Measurements from ENCODE around the gene DPH6.
"Not testable (repeated sequence)": the region's sequence is repeated elsewhere in the genome, so short reads cannot be mapped to it uniquely, and the experiment has no call there.

Gene DPH6

DNA sequence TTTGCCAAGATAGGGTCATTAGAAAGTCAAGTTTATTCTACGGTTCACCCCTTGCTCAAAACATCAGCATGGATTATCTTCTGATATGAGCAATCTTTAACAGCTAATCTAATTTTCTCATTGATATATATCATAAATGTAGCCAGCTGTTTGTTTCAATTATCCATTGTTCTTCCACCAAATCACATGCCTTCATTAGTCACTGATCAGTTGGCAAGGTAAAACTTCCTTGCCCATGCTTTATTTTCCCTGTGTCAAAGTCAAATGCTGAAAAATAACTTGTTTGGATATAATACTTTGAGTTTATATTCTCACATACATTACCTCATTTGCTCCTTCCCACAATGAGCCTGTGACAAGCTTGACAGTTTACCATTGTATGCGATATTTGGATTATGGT lies 60.6 kb downstream of the DPH6 start:
- DNase-seq (ENCODE audit: low read depth) = no peak

DNA sequence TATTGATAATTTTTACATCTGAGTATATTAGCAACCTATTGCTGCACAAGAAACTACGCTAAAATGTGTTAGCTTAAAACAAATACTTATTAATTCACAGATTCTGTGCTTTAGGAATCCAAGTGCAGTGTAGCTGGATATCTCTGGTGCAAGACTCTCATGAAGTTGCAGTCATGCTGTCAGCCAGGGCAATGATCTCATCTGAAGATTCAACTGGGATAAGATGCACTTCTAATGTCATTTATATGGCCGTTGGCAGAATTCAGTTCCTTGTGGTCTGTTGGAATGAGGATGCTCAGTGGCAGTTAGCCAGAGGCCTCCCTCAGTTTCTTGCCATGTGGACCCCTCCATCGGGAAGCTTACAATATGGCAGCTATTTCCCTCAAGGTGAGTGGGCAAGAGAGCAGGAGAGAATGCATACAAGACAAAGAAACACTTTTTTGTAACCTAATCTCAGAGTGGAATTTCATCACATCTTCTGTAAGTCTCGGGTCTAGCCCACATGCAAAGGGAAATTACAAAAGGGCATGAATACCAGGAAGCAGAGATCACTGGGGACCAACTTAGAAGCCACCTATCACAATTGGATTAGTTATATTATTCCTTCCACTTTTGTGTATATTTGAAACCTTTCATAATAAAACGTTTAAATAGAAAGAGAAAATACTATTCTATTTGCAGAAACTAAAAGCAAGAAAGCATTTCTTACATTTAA lies 61.6 kb downstream of the DPH6 start:
- DNase-seq (ENCODE audit: low read depth) = peak; percentile 41

DNA sequence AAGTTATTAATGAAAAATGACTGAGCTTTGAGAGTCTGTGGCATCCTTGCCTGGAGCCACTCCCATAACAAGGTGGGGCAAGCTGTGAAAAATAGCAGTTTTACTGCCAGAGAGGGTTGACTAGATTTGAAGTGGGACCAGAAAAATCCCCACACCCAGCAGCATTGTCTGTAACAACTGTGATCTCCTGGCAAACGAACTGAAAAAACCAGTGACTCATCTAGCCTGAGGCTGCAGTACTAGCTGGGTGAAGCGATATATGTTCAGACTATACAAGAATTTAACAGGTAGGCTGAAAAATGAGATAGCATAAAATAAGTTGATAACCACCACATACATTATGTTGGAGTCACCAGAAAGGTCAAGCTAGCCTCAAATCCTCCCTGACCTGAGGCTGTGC lies 64.0 kb downstream of the DPH6 start:
- peak; percentile 86 for DNase-seq (ENCODE audit: low read depth)

DNA sequence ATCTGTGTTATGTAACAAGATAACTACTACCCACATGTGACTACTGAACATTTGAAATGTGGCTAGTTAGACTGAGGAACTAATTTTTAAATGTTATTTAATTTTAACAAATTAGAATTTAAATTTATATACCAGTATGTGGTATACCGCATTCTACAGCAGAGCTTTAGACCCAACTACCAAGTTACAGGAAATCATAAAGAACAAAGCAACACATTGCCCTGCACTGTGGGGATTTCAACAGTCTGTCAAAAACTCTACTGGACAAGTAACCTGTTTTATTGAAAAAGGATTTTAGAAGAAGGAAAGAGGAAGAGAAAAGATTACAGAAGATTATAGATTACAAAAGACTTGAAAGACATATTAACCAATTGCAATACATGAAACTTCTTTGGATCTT lies 64.9 kb downstream of the DPH6 start:
- DNase-seq (ENCODE audit: low read depth) = no peak

DNA sequence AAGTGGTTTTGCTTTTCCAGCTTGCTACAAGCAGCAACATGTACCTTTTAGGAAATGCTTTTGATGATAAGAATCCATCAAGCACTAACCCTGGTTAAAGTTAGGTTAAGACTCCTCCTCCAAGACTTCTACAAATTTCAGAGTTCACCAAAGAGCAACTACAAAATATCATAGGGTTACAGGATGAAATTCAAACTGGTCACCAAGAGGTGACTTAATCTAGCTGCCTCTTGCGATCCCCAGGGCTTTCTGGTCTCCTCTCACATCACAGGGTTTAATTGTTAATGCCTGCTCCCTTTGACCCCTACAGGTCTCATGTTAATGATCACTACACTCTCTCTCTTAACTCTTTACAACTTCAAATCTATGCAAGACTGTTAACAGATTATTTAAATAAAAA lies 66.5 kb downstream of the DPH6 start:
- DNase-seq (ENCODE audit: low read depth) = no peak

DNA sequence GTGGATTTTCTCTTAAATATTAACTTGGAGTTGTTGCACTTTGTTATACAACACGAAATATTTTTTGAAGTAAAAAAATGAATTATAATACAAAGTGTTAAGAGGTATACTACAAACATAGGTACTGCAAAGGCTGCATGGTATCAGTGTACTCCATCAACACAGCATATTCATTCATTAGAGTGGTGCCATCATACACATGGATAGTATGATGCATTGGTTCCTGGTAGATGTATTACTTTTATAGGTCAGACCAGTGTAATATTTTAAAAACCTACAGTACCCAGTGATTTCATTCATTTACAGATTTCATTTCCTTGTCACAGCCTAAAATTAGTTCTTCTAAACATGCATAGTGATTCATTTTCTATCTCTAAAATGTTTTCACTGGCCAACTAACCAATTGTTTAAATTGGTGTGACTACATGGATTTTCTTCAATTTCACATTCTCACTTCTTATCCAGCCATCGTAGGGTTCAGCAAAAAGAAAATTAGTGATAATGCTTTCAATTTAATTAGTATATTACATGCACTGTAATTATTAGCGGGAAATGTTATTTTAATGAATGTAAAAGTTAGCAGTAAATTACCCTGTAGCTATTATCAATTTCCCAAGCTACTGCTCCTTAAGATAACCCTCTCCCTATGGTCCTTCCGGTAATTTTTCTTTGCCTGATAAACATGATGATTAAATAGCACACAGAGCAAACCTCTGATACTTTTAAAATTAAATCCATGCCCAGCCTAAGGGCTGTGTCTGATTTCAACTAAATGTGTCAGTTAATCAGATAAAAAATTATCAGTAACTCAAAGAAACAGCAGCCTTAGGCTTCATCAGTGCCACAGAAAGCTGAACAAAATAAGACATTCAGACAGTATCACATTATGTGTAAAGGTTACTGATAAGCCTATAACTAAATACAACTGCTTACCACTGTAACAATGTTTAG lies 68.4 kb downstream of the DPH6 start:
- no peak for DNase-seq (ENCODE audit: low read depth)

DNA sequence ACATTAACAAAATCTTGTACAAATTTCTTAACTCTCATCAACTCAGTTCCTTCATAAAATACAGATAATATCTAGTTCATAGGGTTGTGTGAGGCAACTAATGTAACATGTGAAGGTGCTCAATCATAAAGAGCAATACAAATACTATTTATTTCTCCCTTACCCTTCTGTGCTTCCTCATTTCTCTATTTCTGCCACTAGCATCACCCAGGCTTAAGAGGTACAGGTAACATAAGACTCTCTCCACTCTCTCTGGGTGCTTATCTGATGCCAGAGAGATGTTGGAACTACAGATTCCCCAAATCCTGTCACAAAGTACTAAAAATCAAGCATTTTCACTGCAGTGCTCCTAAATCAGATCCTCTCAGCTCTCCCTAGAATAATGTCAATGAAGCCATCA lies 74.9 kb downstream of the DPH6 start:
- no peak for DNase-seq (ENCODE audit: low read depth)

DNA sequence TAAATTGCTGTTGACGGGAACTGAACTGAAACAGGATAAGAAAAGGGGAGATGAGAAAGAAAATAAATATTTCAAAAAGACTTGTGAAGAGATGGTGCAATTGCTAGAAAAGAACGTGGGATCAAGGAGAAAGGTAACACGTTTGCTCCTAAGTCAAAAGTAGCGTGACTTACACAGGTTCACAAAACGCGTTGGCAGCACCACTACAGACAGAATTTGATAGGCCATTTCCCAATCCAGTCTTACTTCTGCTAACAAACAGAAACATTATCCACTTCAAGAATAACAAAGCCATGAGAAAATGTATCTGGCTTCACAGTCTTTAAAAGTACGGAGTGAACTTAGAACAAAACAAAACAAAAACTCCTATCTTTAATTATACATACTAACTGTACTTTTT lies 75.5 kb downstream of the DPH6 start:
- no peak for DNase-seq (ENCODE audit: low read depth)

DNA sequence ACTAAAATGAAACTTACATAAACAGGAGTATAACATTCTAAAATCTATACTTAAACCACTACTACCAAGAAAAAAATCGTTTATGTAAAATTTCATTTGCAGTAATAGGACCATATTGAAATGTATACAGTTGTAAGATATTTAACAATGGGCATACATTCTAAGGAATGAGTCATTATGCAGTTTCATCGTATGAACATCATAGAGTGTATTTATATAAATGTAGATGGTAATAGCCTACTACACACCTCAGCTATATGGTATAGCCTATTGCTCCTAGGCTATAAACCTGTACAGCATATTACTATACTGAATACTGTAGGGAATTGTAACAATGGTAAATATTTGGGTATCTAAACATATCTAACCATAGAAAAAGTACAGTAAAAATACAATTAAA lies 79.5 kb downstream of the DPH6 start:
- no peak for DNase-seq (ENCODE audit: low read depth)

DNA sequence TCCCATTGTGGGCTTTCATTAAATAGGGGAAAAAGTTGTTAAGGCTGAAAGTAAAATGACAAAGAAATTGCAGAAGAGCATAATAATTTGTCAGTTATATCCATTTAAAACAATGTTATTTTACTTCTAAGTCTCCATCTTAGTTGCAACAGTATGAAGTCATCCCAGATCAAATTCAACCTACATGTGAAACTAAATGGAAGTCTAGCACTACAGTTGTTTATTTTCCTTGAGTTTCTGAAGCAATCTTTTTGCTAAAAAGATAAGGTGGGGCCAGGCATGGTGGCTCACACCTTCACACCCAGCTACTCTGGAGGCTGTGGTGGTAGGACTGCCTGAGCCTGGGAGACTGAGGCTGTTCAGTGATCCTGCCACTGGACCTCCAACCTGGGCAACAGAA lies 80.2 kb downstream of the DPH6 start:
- DNase-seq (ENCODE audit: low read depth) = peak; percentile 55

DNA sequence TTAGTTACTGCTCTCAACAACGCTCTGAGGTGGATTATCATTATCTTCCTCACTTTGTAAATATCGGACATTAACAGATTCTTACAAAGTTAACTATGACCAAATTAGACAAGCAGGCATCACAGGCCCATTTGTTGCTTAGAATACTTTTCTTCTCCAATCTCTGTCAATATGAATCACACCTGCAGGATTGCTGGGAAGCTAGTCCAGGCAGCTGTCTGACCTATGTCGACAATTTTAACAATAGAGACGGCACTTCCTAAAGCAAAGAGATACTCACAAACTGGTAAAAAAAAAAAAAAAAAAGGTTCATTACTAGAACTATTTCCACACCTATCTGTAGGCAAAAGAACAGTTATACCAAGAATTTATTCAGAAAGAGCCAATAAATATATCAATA lies 85.3 kb downstream of the DPH6 start:
- no peak for DNase-seq (ENCODE audit: low read depth)

DNA sequence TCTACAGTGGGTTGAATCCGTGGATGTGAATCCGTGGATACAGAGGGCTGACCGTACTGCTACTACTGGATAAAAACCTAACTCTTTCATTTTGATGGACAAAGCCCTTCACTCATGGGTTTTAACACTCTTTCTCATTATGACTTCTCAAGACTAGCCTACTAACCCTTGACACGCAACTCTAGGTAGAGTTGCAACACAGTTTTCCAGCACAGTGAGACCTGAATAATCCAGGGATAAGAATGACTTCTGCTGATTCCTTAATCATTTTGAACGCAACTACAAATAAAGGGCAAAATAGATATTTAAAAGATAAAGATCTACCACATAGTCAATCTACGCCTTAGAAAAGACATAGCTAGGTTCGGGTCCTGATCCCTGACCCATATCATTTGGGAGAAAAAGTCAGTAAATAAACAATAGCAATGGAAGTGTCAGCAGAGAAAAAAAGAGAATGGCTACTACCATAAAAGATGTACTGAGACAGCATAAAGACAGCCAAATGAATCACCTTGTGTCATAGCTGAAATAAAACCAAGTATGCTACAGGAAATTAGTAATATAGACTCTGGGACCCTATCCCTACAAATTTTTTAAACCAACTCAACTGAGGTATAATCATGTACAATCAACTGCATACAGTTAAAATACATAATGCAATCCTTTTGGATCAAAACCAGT lies 87.6 kb downstream of the DPH6 start:
- DNase-seq (ENCODE audit: low read depth) = peak; percentile 33

DNA sequence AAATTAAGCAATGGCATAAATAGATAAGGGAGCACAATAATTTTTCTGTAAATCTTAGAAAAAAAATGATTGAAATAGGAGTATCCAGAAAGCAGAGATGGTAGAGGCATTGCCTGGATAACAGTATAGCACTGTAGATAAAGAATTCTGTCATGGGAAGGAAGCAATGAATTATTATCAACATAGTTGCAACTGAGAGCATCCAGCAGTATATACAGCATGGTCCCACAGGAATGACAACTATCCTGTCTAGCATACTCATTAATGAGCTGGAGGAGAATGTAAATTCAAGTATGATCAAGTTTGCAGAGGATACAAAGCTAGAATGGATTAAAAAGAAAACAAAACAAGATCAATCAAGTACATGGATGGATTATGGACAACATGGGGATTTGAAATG lies 90.8 kb downstream of the DPH6 start:
- DNase-seq (ENCODE audit: low read depth) = peak; percentile 55

DNA sequence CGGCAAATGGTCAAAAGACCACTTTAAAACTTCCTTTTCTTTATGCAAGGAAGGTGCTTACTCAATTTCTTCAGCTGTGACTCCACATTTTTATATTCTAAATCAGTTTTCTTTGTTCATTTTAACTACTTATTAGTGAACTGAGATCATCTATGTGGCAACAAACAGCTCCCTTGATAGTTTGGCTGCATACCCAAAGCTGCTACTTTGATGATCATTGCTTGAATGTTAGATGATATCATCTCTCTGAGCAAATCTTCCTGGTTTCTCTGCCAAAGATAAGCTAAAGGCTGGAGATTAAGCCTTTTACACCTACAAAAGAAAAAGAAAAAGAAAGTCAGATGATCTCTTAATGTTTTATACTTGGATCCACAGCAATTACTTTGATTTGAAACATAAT lies 95.5 kb downstream of the DPH6 start:
- peak; percentile 92 for DNase-seq (ENCODE audit: low read depth)

DNA sequence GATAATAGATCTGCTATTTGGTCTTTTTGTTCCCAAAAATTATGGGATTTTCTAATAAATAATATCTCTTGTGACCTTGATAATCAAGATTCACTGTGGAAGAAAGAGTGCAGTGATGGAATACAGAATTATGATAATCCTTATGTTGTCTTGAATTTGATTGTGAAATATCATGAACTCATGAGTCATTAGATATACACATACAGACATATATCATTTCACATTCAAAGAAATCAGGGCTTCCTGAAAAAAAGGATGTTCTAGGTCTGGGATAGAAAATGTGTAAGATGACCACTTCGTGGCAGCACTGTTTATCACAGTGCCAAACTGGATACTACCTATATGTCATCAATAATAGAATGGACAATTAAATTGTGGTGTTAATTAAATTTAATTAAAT lies 97.7 kb downstream of the DPH6 start:
- peak; percentile 59 for DNase-seq (ENCODE audit: low read depth)

DNA sequence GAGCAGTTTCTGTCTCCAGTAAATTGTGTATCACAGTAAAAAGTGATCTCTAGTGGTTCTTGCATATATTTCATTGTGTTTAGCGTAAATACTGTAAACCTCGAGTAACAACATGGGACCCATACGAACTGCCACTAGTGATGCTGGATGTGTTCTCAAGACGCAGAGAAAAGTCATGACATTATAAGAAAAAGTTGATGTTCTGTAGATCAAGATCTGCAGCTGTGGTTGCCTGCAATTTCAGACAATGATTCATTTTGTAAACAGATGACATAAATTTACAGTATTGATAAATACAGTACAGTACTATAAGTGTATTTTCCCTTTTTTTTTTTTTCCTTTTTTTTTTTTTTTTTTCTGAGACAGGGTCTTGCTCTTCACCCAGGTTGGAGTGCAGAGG lies 100.1 kb downstream of the DPH6 start:
- DNase-seq (ENCODE audit: low read depth) = peak; percentile 45

DNA sequence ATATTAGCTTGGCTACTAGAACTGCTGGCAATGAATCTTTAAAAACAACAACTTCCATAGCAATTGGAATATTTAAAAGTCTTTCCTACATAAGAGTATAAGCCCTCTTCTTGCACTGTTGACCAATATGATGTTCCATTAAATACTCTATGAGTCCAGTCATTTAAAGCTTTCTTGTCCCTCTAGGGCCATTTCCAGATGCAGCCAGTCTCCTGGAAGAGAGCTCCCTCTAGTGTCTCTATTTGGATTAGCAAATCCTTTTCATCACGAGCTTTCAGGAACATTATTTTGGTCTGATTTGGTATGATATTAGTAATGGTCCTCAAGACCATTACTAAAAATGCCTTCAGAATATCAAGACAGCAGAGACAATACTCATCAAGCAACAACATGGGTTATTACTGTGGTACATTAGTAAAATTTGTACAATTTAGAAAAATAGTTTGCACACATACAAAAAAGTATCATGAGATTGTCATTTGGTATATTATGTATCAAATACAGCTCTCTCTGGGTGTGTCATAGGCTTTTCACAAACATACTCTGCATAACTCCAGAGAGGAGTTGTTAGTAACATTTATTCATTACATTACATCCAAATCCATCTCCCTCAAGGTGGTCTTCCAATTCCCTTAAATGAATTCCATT lies 101.3 kb downstream of the DPH6 start:
- DNase-seq (ENCODE audit: low read depth) = peak; percentile 64

DNA sequence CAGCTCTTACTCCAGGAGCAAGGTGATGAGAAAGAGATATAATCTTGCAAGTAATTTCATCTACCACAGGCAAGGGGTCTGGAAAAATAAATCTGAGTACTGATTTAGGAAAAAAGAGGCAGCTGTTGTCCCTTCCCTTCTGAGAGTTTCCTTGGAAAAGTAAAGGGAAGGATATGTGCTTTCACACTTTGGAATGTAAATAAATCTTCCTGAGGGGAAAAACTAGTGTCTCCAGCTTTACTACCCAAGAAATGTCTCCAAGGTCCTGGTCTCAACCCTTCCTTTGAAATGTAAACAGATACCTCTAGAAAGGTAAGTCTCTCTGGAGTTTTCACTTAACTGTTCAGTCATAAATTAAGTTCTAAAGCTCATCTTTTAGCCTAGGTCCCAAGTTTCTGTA lies 102.6 kb downstream of the DPH6 start:
- no peak for DNase-seq (ENCODE audit: low read depth)

DNA sequence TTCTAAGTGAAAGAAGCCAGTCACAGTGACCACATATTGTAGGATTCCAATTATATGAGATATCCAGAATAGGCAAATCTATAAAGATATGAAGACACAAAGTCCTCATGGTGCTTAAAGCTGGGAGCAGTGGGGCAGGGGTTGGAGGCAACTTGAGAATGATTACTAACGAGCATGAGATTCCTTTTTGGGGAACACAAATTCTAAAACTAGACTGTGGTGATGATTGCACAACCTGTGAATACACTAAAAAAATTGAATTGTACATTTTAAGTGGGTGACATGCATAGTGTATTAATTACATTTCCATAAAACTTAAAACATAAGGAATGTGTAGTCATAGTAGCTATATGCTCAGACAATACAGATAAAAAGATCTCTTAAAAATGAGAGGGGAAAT lies 103.2 kb downstream of the DPH6 start:
- peak; percentile 44 for DNase-seq (ENCODE audit: low read depth)

DNA sequence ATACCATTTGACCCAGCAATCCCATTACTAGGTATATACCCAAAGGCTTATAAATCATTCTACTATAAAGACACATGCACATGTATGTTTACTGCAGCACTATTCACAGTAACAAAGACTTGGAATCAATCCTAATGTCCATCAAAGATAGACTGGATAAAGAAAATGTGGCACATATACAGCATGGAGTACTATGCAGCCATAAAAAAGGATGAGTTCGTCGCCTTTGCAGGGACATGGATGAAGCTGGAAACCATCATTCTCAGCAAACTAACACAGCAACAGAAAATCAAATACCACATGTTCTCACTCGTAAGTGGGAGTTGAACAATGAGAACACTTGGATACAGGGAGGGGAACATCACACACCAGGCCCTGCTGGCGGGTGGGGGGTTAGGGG lies 104.7 kb downstream of the DPH6 start:
- not testable (repeated sequence) for DNase-seq (ENCODE audit: low read depth)

DNA sequence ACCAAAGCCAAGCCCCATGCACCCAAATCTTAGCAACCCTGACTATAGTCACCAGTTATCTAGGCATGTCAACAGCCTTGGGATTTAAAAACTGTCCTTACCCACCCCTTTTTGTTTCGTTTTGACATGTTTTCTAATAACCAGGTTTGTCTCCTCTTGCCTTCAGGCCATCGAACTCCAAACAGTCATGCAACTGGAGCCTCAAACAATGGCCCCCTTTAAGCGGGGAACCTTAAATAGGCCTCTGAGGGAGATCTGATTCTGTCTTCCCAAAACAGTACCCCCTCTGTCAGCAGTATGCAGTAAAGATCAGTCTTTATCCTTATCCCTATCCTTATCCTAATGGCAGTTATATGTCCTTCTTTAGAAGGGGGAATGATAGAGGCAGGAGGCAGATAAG lies 105.7 kb downstream of the DPH6 start:
- DNase-seq (ENCODE audit: low read depth) = no peak

DNA sequence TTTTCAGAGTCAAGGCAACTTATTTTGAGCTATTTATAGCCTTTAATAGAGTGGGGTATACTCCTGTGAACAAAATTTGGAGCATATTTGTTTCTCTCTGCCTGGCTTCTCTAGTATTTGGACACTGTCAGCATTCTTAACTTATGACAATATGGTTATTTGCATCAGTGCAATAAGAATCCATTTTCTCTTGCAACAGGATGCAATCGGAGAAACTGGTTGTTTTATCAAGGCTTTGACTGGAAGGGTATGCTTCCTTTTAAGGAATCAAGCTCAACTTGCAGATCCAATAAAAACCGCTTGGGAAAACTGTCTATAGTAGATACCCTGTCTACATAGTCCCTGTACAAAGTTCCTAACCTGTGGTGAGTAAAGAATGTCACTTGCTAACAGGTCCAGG lies 106.7 kb downstream of the DPH6 start:
- peak; percentile 86 for DNase-seq (ENCODE audit: low read depth)

Measured in iris pigment epithelial cell (primary cell).